GM19043 (cell line): ENCODE data around the gene BIRC7.

Source experiments
- ATAC-seq: cut with Tn5 transposase; IDR thresholded peaks from one replicate; pipeline ENCODE4 v1.9.1; 2021; ENCODE audit warnings: low read depth; ENCODE audit not compliant: unreplicated experiment

Gene BIRC7

GRCh38 chr20:63261060-63261794 lies 25.5 kb downstream of the BIRC7 start:
- no peak for ATAC-seq

GRCh38 chr20:63261795-63262528 lies 26.3 kb downstream of the BIRC7 start:
- ATAC-seq = no peak

GRCh38 chr20:63262836-63263235 lies 27.1 kb downstream of the BIRC7 start:
- no peak for ATAC-seq

GRCh38 chr20:63264000-63264399 lies 28.3 kb downstream of the BIRC7 start:
- ATAC-seq = no peak

- ATAC-seq = no peak
Measured at GRCh38 chr20:63264519-63264918, 28.8 kb downstream of the BIRC7 start.

GRCh38 chr20:63265891-63266515 lies 30.3 kb downstream of the BIRC7 start:
- no peak for ATAC-seq

GRCh38 chr20:63267691-63268090 lies 32.0 kb downstream of the BIRC7 start:
- no peak for ATAC-seq

GRCh38 chr20:63268256-63268655 lies 32.6 kb downstream of the BIRC7 start:
- ATAC-seq = no peak

- ATAC-seq = no peak
Measured at GRCh38 chr20:63268671-63269439, 33.1 kb downstream of the BIRC7 start.

GRCh38 chr20:63269724-63270123 lies 34.0 kb downstream of the BIRC7 start:
- ATAC-seq = no peak

GRCh38 chr20:63270606-63271325 lies 35.1 kb downstream of the BIRC7 start:
- no peak for ATAC-seq

GRCh38 chr20:63272105-63273058 lies 36.7 kb downstream of the BIRC7 start, which contains the start of gene ARFGAP1:
TSS of gene ARFGAP1 (plus strand) at chr20:63272813. CDS start at chr20:63275581, 2,768 bp downstream.
- ATAC-seq = peak; percentile 90

- no peak for ATAC-seq
Measured at GRCh38 chr20:63273059-63273579, 37.4 kb downstream of the BIRC7 start.

- no peak for ATAC-seq
Measured at GRCh38 chr20:63273635-63274380, 38.1 kb downstream of the BIRC7 start.

GRCh38 chr20:63274381-63275228 lies 38.9 kb downstream of the BIRC7 start:
- ATAC-seq = no peak

- no peak for ATAC-seq
Measured at GRCh38 chr20:63275825-63276224, 40.1 kb downstream of the BIRC7 start.

- ATAC-seq = no peak
Measured at GRCh38 chr20:63276956-63277355, 41.3 kb downstream of the BIRC7 start.
